Astrocyte of the spinal cord (primary cell): ENCODE data around the gene CABP4.

Experiments used
- DNase-seq: peaks from one replicate; pipeline ENCODE4 v3.0.0; 2011; ENCODE audit warnings: low read depth, low spot score
- H3K4me3 ChIP-seq: 2 replicates; pipeline ENCODE4 v1.5.1; 2011; ENCODE audit warnings: low read depth, mild to moderate bottlenecking, low read length, moderate library complexity
- CTCF ChIP-seq: IDR thresholded peaks from 2 replicates; pipeline ENCODE4 v1.5.1; 2012; ENCODE audit warnings: low read depth, mild to moderate bottlenecking, low read length, inconsistent platforms
- in situ Hi-C: cut with HindIII; loops from 2 replicates; pipeline ENCODE4 v1.10.0; 2017; ENCODE audit warnings: low sequenced_read_pairs

Gene CABP4

GRCh38 chr11:67455054-67455453 is at the start of gene CABP4:
TSS of gene CABP4 (plus strand) at chr11:67455354. CDS start at chr11:67455424, 70 bp downstream.
- TF ChIP-seq CTCF: no peak
- in situ Hi-C loops: no loop called here
- DNase-seq: no peak
- H3K4me3 ChIP-seq: no peak within 1 kb of the TSS

- no peak for DNase-seq
- in situ Hi-C loops: no loop called here
- no peak overlapping the region for H3K4me3 ChIP-seq
- TF ChIP-seq CTCF: no peak
Measured at GRCh38 chr11:67405688-67406339, 49.3 kb upstream of the CABP4 start.

GRCh38 chr11:67406420-67406968 is 48.7 kb upstream of the CABP4 start:
- in situ Hi-C loops: no loop called here
- no peak overlapping the region for H3K4me3 ChIP-seq

GRCh38 chr11:67406969-67407687 is 48.0 kb upstream of the CABP4 start:
- no peak for DNase-seq
- in situ Hi-C loops: no loop called here
- no peak for TF ChIP-seq CTCF
- no peak overlapping the region for H3K4me3 ChIP-seq

More at GRCh38 chr11:67406420-67406968, 48.7 kb upstream of the CABP4 start:
- TF ChIP-seq CTCF: no peak
- DNase-seq: no peak

GRCh38 chr11:67407688-67408163 is 47.4 kb upstream of the CABP4 start:
- in situ Hi-C loops: no loop called here
- no peak for TF ChIP-seq CTCF
- no peak for DNase-seq
- no peak overlapping the region for H3K4me3 ChIP-seq

- in situ Hi-C loops: no loop called here
- no peak overlapping the region for H3K4me3 ChIP-seq
Measured at GRCh38 chr11:67408437-67409200, 46.5 kb upstream of the CABP4 start.

More at GRCh38 chr11:67408437-67409200, 46.5 kb upstream of the CABP4 start:
- no peak for TF ChIP-seq CTCF
- DNase-seq: no peak
